ENCODE measurements around the gene MGAT4C.

MGAT4C gene

GRCh38 chr12:85975716-85976115 lies 280.5 kb downstream of the MGAT4C start:
- Mint-ChIP-seq H3K4me1 (ENCODE audit: low read depth in 2 of 2) (no peaks in the 10 kb centered on the region), H3K9me3 (peaks cover 0 to 3% of the 10 kb centered on the region in 2 donors), H3K27ac (no peak overlapping the region), H3K27me3 (no peaks in the 10 kb centered on the region), H3K36me3 (ENCODE audit: insufficient read depth) (no peaks in the 10 kb centered on the region), H3K4me3 (no peak overlapping the region)
- no peak for ATAC-seq (replicated peaks)
- DNase-seq: no peak

DNA sequence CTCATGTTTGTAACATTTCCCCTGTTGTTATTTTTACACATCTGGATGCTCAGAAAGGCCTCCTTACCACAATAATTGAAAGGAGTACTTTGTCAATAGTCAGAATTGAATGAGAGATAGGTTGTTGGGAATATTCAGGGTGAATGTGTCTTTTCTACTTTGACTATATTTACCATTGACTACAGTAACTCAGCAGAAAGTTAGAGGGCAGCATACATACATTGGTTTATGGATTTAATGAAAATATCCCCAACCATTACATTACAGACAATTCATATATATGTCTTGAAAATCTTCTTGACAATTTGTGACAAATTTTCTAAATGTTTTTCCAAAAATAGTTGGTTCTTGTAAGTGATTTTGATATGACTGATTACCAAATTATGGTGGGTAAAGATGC lies 284.4 kb downstream of the MGAT4C start:
- DNase-seq (no peak), ATAC-seq (replicated peaks) (no peak)
- H3K27me3 Mint-ChIP-seq: no peaks in the 10 kb centered on the region
- H3K4me1 Mint-ChIP-seq (ENCODE audit: low read depth in 2 of 2): no peaks in the 10 kb centered on the region
- H3K27ac Mint-ChIP-seq: no peak overlapping the region
- no peaks in the 10 kb centered on the region for H3K9me3 Mint-ChIP-seq
- no peaks in the 10 kb centered on the region for H3K36me3 Mint-ChIP-seq (ENCODE audit: insufficient read depth)
- no peak overlapping the region for H3K4me3 Mint-ChIP-seq

- Mint-ChIP-seq H3K27me3 (no peaks in the 10 kb centered on the region), H3K9me3 (no peaks in the 10 kb centered on the region), H3K4me3 (no peak overlapping the region), H3K4me1 (ENCODE audit: low read depth in 2 of 2) (no peaks in the 10 kb centered on the region), H3K27ac (no peak overlapping the region), H3K36me3 (ENCODE audit: insufficient read depth) (no peaks in the 10 kb centered on the region)
- no peak for ATAC-seq (replicated peaks)
- DNase-seq: no peak
Observed at GRCh38 chr12:85968606-85969005, 287.6 kb downstream of the MGAT4C start.

DNA sequence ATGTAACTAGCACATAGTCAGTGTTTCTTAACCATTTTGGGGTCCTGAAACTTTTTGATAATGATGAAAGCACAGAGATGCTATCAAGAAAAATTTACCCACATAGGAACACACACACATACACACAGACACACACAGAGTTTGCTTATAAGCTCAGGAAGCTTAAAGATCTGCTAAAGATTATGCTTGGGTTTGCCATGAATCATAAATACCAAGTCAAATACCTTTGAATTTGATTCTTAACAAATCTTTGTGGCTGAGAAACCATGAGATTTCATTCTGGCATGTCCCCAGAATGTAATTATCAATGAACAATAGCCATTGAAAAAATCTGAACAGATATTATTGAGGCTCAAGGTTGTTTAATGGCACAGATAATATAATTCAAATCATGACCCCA lies 292.9 kb downstream of the MGAT4C start:
- Mint-ChIP-seq H3K4me3 (no peak overlapping the region), H3K27ac (no peak overlapping the region), H3K36me3 (ENCODE audit: insufficient read depth) (no peaks in the 10 kb centered on the region), H3K9me3 (no peaks in the 10 kb centered on the region), H3K27me3 (no peaks in the 10 kb centered on the region), H3K4me1 (ENCODE audit: low read depth in 2 of 2) (no peaks in the 10 kb centered on the region)
- no peak for ATAC-seq (replicated peaks)
- DNase-seq: no peak

DNA sequence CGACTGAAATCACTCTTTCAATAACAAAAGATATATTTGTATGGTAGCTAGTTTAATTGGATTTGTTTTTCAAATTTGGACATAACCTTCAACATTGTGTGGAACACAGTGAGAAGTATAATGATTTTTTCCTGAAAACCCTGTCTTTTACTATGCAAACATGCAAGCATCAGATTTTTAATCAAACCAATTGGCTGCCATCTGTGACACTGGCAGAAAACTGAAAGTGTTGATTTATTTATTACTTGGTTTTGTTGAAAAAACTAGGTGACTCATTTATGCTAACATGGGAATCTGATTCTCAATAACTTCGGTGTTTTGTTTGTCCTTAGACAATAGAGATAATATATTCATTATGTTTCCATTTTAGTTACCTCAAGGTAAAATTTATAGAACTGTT lies 300.1 kb downstream of the MGAT4C start:
- no peak overlapping the region for H3K27ac Mint-ChIP-seq
- peaks cover 5% of the 10 kb centered on the region for H3K36me3 Mint-ChIP-seq (ENCODE audit: insufficient read depth)
- peaks cover 2 to 7% of the 10 kb centered on the region in 2 donors for H3K9me3 Mint-ChIP-seq
- no peaks in the 10 kb centered on the region for H3K4me1 Mint-ChIP-seq (ENCODE audit: low read depth in 2 of 2)
- H3K27me3 Mint-ChIP-seq: no peaks in the 10 kb centered on the region
- ATAC-seq (replicated peaks) (no peak), DNase-seq (no peak)
- H3K4me3 Mint-ChIP-seq: no peak overlapping the region

GRCh38 chr12:85955127-85955526 lies 301.1 kb downstream of the MGAT4C start:
- no peak overlapping the region for H3K27ac Mint-ChIP-seq
- ATAC-seq (replicated peaks) (no peak), DNase-seq (no peak)
- no peaks in the 10 kb centered on the region for H3K4me1 Mint-ChIP-seq (ENCODE audit: low read depth in 2 of 2)
- no peak overlapping the region for H3K4me3 Mint-ChIP-seq
- peaks cover 2 to 7% of the 10 kb centered on the region in 2 donors for H3K9me3 Mint-ChIP-seq
- H3K27me3 Mint-ChIP-seq: no peaks in the 10 kb centered on the region
- peaks cover 5% of the 10 kb centered on the region for H3K36me3 Mint-ChIP-seq (ENCODE audit: insufficient read depth)

DNA sequence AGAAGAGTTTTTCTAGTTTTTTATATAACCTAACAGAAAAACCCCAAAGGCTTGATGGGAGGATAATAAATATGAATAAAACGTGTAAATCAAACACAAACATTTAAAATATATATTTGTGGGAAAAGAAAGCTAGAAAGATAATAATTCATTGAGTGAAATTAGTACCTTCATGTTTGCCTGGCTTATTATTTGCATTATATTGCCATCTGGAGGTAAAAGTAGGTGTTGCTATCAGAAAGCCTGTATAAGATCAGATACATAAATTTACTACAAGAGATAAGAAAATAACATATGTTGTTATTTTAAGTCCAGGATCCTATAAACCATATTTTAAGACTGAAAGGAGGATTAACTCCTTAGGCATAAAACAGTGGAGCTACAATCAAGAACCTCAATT lies 304.4 kb downstream of the MGAT4C start:
- no peaks in the 10 kb centered on the region for H3K4me1 Mint-ChIP-seq (ENCODE audit: low read depth in 2 of 2)
- H3K27me3 Mint-ChIP-seq: no peaks in the 10 kb centered on the region
- no peak overlapping the region for H3K27ac Mint-ChIP-seq
- no peaks in the 10 kb centered on the region for H3K36me3 Mint-ChIP-seq (ENCODE audit: insufficient read depth)
- DNase-seq (no peak), ATAC-seq (replicated peaks) (no peak)
- H3K9me3 Mint-ChIP-seq: peaks cover 5 to 13% of the 10 kb centered on the region in 2 donors
- no peak overlapping the region for H3K4me3 Mint-ChIP-seq

- ATAC-seq (replicated peaks): no peak
- H3K27me3 Mint-ChIP-seq: no peaks in the 10 kb centered on the region
- no peak overlapping the region for H3K27ac Mint-ChIP-seq
- H3K4me1 Mint-ChIP-seq (ENCODE audit: low read depth in 2 of 2): no peaks in the 10 kb centered on the region
- H3K36me3 Mint-ChIP-seq (ENCODE audit: insufficient read depth): no peaks in the 10 kb centered on the region
- no peak for DNase-seq
- H3K4me3 Mint-ChIP-seq: no peak overlapping the region
- H3K9me3 Mint-ChIP-seq: peaks cover 9 to 14% of the 10 kb centered on the region in 2 donors
Observed at GRCh38 chr12:85949253-85949652, 306.9 kb downstream of the MGAT4C start.

GRCh38 chr12:85948340-85948739 lies 307.9 kb downstream of the MGAT4C start:
- ATAC-seq (replicated peaks) (no peak), DNase-seq (no peak)
- Mint-ChIP-seq H3K4me3 (no peak overlapping the region), H3K36me3 (ENCODE audit: insufficient read depth) (no peaks in the 10 kb centered on the region), H3K9me3 (peaks cover 6 to 7% of the 10 kb centered on the region in 2 donors), H3K27me3 (no peaks in the 10 kb centered on the region), H3K27ac (no peak overlapping the region), H3K4me1 (ENCODE audit: low read depth in 2 of 2) (no peaks in the 10 kb centered on the region)

- Mint-ChIP-seq H3K4me1 (ENCODE audit: low read depth in 2 of 2) (no peaks in the 10 kb centered on the region), H3K27ac (no peak overlapping the region), H3K27me3 (no peaks in the 10 kb centered on the region), H3K36me3 (ENCODE audit: insufficient read depth) (no peaks in the 10 kb centered on the region), H3K4me3 (no peak overlapping the region), H3K9me3 (peaks cover 6 to 7% of the 10 kb centered on the region in 2 donors)
- DNase-seq (no peak), ATAC-seq (replicated peaks) (no peak)
Observed at GRCh38 chr12:85947286-85947685, 308.9 kb downstream of the MGAT4C start.

DNA sequence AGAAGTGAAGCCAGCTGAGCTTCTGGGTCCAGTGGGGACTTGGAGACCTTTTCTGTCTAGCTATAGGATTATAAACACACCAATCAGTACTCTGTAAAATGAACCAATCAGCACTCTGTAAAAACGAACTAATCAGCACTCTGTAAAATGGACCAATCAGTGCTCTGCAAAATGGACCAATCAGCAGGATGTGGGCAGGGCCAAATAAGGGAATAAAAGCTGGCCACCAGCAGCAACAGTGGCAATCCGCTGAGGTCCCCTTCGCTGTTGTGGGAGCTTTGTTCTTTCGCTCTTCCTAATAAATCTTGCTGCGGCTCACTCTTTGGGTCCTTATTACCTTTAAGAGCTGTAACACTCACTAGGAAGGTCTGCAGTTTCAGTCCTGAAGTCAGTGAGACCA lies 309.8 kb downstream of the MGAT4C start:
- Mint-ChIP-seq H3K4me1 (ENCODE audit: low read depth in 2 of 2) (no peaks in the 10 kb centered on the region), H3K9me3 (peaks cover 6 to 7% of the 10 kb centered on the region in 2 donors), H3K27me3 (no peaks in the 10 kb centered on the region), H3K36me3 (ENCODE audit: insufficient read depth) (no peaks in the 10 kb centered on the region), H3K27ac (no peak overlapping the region), H3K4me3 (no peak overlapping the region)
- ATAC-seq (replicated peaks): no peak
- DNase-seq: no peak

- DNase-seq (no peak), ATAC-seq (replicated peaks) (no peak)
- Mint-ChIP-seq H3K4me1 (ENCODE audit: low read depth in 2 of 2) (no peaks in the 10 kb centered on the region), H3K36me3 (ENCODE audit: insufficient read depth) (no peaks in the 10 kb centered on the region), H3K27ac (no peak overlapping the region), H3K4me3 (no peak overlapping the region), H3K27me3 (no peaks in the 10 kb centered on the region), H3K9me3 (peaks cover 5 to 7% of the 10 kb centered on the region in 2 donors)
Observed at GRCh38 chr12:85927166-85927565, 329.0 kb downstream of the MGAT4C start.

DNA sequence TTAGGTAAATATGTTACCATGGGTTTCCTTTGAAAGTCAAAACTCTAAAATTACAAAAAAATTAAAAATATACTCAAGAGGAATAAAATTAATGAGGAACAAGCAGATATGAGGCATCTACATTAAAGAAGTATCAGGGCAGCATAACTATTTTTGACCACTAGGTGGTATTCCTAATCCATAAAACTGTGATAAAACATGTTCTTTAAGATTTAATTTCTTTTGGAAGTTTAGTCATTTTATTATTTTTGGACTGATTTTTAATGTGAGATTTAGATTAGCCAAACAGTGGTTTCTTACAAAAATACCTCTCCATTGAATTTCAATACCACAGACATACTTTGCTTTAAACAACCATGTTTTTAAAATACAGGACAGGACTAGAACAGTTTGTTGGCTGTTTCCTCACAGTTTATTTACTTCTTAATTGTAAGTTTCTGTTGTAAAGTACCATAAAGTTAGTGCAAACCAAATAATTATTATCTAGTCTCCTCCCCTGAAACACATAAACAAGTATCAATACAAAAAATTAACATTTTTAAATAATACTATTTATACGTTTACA lies 332.3 kb downstream of the MGAT4C start:
- peaks cover 5% of the 10 kb centered on the region in 2 donors for H3K9me3 Mint-ChIP-seq
- DNase-seq: no peak
- ATAC-seq (replicated peaks): no peak
- no peaks in the 10 kb centered on the region for H3K36me3 Mint-ChIP-seq (ENCODE audit: insufficient read depth)
- H3K27ac Mint-ChIP-seq: no peak overlapping the region
- no peaks in the 10 kb centered on the region for H3K27me3 Mint-ChIP-seq
- H3K4me3 Mint-ChIP-seq: no peak overlapping the region
- no peaks in the 10 kb centered on the region for H3K4me1 Mint-ChIP-seq (ENCODE audit: low read depth in 2 of 2)

GRCh38 chr12:85920324-85920947 lies 335.8 kb downstream of the MGAT4C start:
- no peak overlapping the region for H3K4me3 Mint-ChIP-seq
- DNase-seq: no peak
- H3K9me3 Mint-ChIP-seq: peaks cover 1 to 2% of the 10 kb centered on the region in 2 donors
- no peaks in the 10 kb centered on the region for H3K27me3 Mint-ChIP-seq
- H3K36me3 Mint-ChIP-seq (ENCODE audit: insufficient read depth): peaks cover 3% of the 10 kb centered on the region
- no peak for ATAC-seq (replicated peaks)
- H3K4me1 Mint-ChIP-seq (ENCODE audit: low read depth in 2 of 2): no peaks in the 10 kb centered on the region
- no peak overlapping the region for H3K27ac Mint-ChIP-seq
